K562 (cell line): ENCODE measurements around the gene SOBP. TPM values are rescaled to one million over a fixed set of nuclear protein-coding genes. Genes with fewer than 3 reads are reported as not detected.
A peak's percentile ranks its signal among the peaks of the same experiment; 100 is the strongest.

Source experiments
- ATAC-seq: fragments of 200-7000 bp; cut with Tn5 transposase; 3 replicates; pipeline ENCODE4 v1.9.1; 2020; ENCODE audit warnings: moderate library complexity
- BruUV-seq: library from RNA; stranded (reverse); fragments of 400-500 nt; replicated peaks from 2 replicates; lab custom pipeline; 2021; lab: Mats Ljungman, UMichigan
- CTCF ChIA-PET: fragments of 300-600 bp; formaldehyde crosslinking; extraction: SDS; loops from one replicate; lab custom pipeline; 2021; ENCODE audit warnings: low intra/inter-chr PET ratio; lab: Yijun Ruan, JAX
- POLR2A ChIA-PET: fragments of 300-600, 350-650 bp; sonication (Branson Sonifier 250); formaldehyde crosslinking; extraction: SDS; loops from one replicate; lab custom pipeline; 2021; ENCODE audit warnings: antibody characterized with exemption, inconsistent platforms; lab: Yijun Ruan, JAX
- DNase-seq, 4 experiments: peaks; one replicate each; pipeline versions ENCODE4 v3.0.0 to v3.0.0-alpha.2; 2011 to 2018; ENCODE audit warnings: low spot score in 3 of 4, mixed read lengths in 3 of 4; ENCODE audit errors: extremely low read depth in 1 of 4
- FAIRE-seq: peaks from 2 replicates; lab custom pipeline; 2011; peaks lifted over from hg19 to GRCh38; lab: Jason Lieb, UNC
- H2AFZ ChIP-seq: 2 replicates; pipeline ENCODE4 v1.6.0; 2011; ENCODE audit warnings: low read depth, low read length, control low read depth, inconsistent platforms
- H3K27ac ChIP-seq: fragments of 200-600 bp; 3 replicates; pipeline ENCODE4 v1.8.0; 2011; ENCODE audit warnings: low read depth, mild to moderate bottlenecking, control low read depth, inconsistent platforms, low read length, moderate library complexity, mixed read lengths; ENCODE audit errors: extremely low read depth
- H3K27me3 ChIP-seq, 2 experiments: fragments of 300-600 bp in 1 of 2; 2 replicates in 1 of 2; 3 replicates in 1 of 2; pipeline versions ENCODE4 v1.6.0 to v1.8.0; 2011; ENCODE audit warnings: inconsistent platforms in 2 of 2, low read length in 2 of 2, mild to moderate bottlenecking in 1 of 2, mixed read lengths in 1 of 2, moderate library complexity in 1 of 2; ENCODE audit not compliant: control insufficient read depth in 2 of 2, insufficient read depth in 2 of 2
- H3K36me3 ChIP-seq: fragments of 300-600 bp; 3 replicates; pipeline ENCODE4 v1.8.0; 2011; ENCODE audit warnings: mild to moderate bottlenecking, low read length, inconsistent platforms; ENCODE audit not compliant: control insufficient read depth, insufficient read depth
- H3K4me1 ChIP-seq, 2 experiments: fragments of 200-600 bp in 1 of 2; replicated peaks in 1 of 2; 2 replicates in 1 of 2; 3 replicates in 1 of 2; pipeline versions ENCODE4 v1.5.1 to v1.8.0; 2011; ENCODE audit warnings: inconsistent platforms in 2 of 2, low read length in 2 of 2, mild to moderate bottlenecking in 1 of 2, mixed read lengths in 1 of 2, moderate library complexity in 1 of 2; ENCODE audit not compliant: control insufficient read depth in 2 of 2, insufficient read depth in 2 of 2
- H3K4me2 ChIP-seq: 2 replicates; pipeline ENCODE4 v1.6.1; 2011; ENCODE audit warnings: low read length, control low read depth, inconsistent platforms, mixed read lengths; ENCODE audit not compliant: insufficient read depth
- H3K4me3 ChIP-seq: fragments of 200-600 bp; sonication (generic), shearing (Covaris generic); 2 replicates; pipeline ENCODE4 v1.5.1; 2016; ENCODE audit warnings: control low read depth, inconsistent platforms
- H3K79me2 ChIP-seq: fragments of 200-600 bp; 3 replicates; pipeline ENCODE4 v1.8.0; 2011; ENCODE audit warnings: low read length, inconsistent platforms; ENCODE audit not compliant: control insufficient read depth, insufficient read depth
- H3K9ac ChIP-seq, 2 experiments: 2 replicates each; pipeline versions ENCODE4 v1.6.0 to v1.6.1; 2011; ENCODE audit warnings: low read depth in 2 of 2, low read length in 2 of 2, control low read depth in 1 of 2, inconsistent platforms in 1 of 2, mild to moderate bottlenecking in 1 of 2, mixed read lengths in 1 of 2; ENCODE audit not compliant: insufficient read depth in 1 of 2
- H3K9me1 ChIP-seq: one replicate; pipeline ENCODE4 v1.6.0; 2011; ENCODE audit warnings: inconsistent platforms, mild to moderate bottlenecking, low read length, moderate library complexity; ENCODE audit not compliant: control insufficient read depth, insufficient read depth
- H3K9me3 ChIP-seq: replicated peaks from 2 replicates; pipeline ENCODE4 v1.5.1; 2011; ENCODE audit warnings: low read depth, low read length, inconsistent platforms; ENCODE audit not compliant: control insufficient read depth, insufficient read depth
- H4K20me1 ChIP-seq: replicated peaks from 2 replicates; pipeline ENCODE4 v1.6.1; 2011; ENCODE audit warnings: low read length, inconsistent platforms, mixed read lengths; ENCODE audit not compliant: control insufficient read depth, insufficient read depth
- ARNT ChIP-seq, 2 experiments: fragments of 450-650 bp; IDR thresholded peaks; 2 replicates each; pipeline ENCODE4 v1.6.1; 2016; ENCODE audit warnings: mild to moderate bottlenecking in 1 of 2
- CBX8 ChIP-seq: fragments of 200-600 bp; sonication (generic); IDR thresholded peaks from 2 replicates; pipeline ENCODE4 v1.6.1; 2012; ENCODE audit warnings: borderline replicate concordance, mixed run types, low read depth, mild to moderate bottlenecking, moderate library complexity, mixed read lengths, low read length, control low read depth, inconsistent platforms; ENCODE audit not compliant: poor library complexity, severe bottlenecking; ENCODE audit errors: extremely low read depth
- CTCF ChIP-seq, 3 experiments: IDR thresholded peaks in 2 of 3; conservative IDR thresholded peaks in 1 of 3; 2 replicates each; pipeline ENCODE4 v1.5.1; 2011 to 2012; ENCODE audit warnings: low read length in 3 of 3, mild to moderate bottlenecking in 3 of 3, control low read depth in 2 of 3, improper control_type of control experiment in 1 of 3, inconsistent platforms in 1 of 3, low read depth in 1 of 3, mixed read lengths in 1 of 3, moderate library complexity in 1 of 3; ENCODE audit not compliant: insufficient read depth in 2 of 3
- NFE2L1 ChIP-seq: fragments of 450-650 bp; IDR thresholded peaks from 2 replicates; pipeline ENCODE4 v1.6.1; 2016; ENCODE audit warnings: missing genetic modification characterization, low read depth, mild to moderate bottlenecking, missing compliant biosample characterization, moderate library complexity, borderline replicate concordance
- NRF1 ChIP-seq, 2 experiments: fragments of 450-650 bp; IDR thresholded peaks in 1 of 2; conservative IDR thresholded peaks in 1 of 2; 2 replicates each; pipeline ENCODE4 v1.6.1; 2014; ENCODE audit warnings: mild to moderate bottlenecking in 2 of 2
- RNF219 ChIP-seq: fragments of 250-450 bp; sonication (Bioruptor Pico); IDR thresholded peaks from 2 replicates; pipeline ENCODE4 v1.5.0; 2022; ENCODE audit warnings: mild to moderate bottlenecking
- SOX6 ChIP-seq: fragments of 450-650 bp; IDR thresholded peaks from 2 replicates; pipeline ENCODE4 v1.6.1; 2014; ENCODE audit warnings: mild to moderate bottlenecking
- ZNF668 ChIP-seq: fragments of 250-450 bp; sonication (Bioruptor Pico); IDR thresholded peaks from 2 replicates; pipeline ENCODE4 v1.8.0; 2022; ENCODE audit warnings: mild to moderate bottlenecking, inconsistent platforms
- WGBS: fragments of 100-300 bp; shearing (Covaris generic); methylation state at CpG from one replicate; pipeline ENCODE4 v1.1.6; 2016; ENCODE audit warnings: low coverage, mixed read lengths; ENCODE audit not compliant: insufficient coverage; ENCODE audit errors: missing lambda C conversion rate; 5-methylcytosine and 5-hydroxymethylcytosine counted together
- in situ Hi-C: fragments of 300-500 bp; cut with MboI; formaldehyde crosslinking; loops from 4 replicates; pipeline ENCODE4 v1.15.0; 2018; ENCODE audit warnings: inconsistent platforms, mixed read lengths
- intact Hi-C: fragments of 100-400 bp; cut with micrococcal nuclease; formaldehyde crosslinking; loops from 2 replicates; pipeline ENCODE4 v1.14.2; 2022
- polyA plus RNA-seq, 8 experiments: library from polyadenylated mRNA; depleted of rRNA in 4 of 8; stranded (reverse) in 5 of 8; unstranded in 3 of 8; fragments of >200 nt; fragmentation: Nextera tagmentation in 2 of 8; fragmentation: Illumina TruSeq in 1 of 8; extraction: Ambion mirVana in 2 of 8; extraction: Trizol in 1 of 8; gene quantifications; 2 replicates each; pipeline versions ENCODE4 v1.2.1 to v1.2.3, GENCODE V29; 2011 to 2014; ENCODE audit warnings: inconsistent platforms in 1 of 8, missing spikeins in 1 of 8
- total RNA-seq, 7 experiments: library from RNA; depleted of rRNA in 6 of 7; stranded (reverse); fragments of >200 nt in 6 of 7; fragmentation: Illumina TruSeq in 2 of 7; extraction: Trizol in 2 of 7; gene quantifications; 2 replicates each; pipeline versions ENCODE4 v1.2.1 to v1.2.3, GENCODE V29; 2011 to 2021; ENCODE audit warnings: low replicate concordance in 1 of 7
- TF ChIP-seq, protein P1 (sequence below): sonication (generic); formaldehyde crosslinking; IDR thresholded peaks from 2 replicates; pipeline ENCODE4 v1.9.0; 2022; ENCODE audit warnings: mild to moderate bottlenecking, missing genetic modification reagents

The SOBP gene
- total and polyA plus RNA-seq, 9 of the 15 experiments (the other 6 are each of a cell fraction or from before 2014, with no cell fraction given): 0.16 TPM; not detected in 8

GRCh38 chr6:107654764-107655163 is 164.8 kb downstream of the SOBP start:
- Histone ChIP-seq H3K36me3 (no peaks in the 10 kb centered on the region), H3K4me3 (no peak overlapping the region), H3K4me1 (peaks cover 0 to 6% of the 10 kb centered on the region in 2 experiments; a peak in 2 of 5 replicates), H3K9me3 (no peaks in the 10 kb centered on the region; the same call in 1 of the 2 replicates), H3K27ac (no peak overlapping the region), H3K9ac (no peak overlapping the region; a peak in 1 of 4 replicates), H3K9me1 (no peaks in the 10 kb centered on the region), H4K20me1 (no peaks in the 10 kb centered on the region; the same call in 1 of the 2 replicates), H3K27me3 (peaks cover 26 to 27% of the 10 kb centered on the region in 2 experiments), H2AFZ (no peak overlapping the region), H3K79me2 (no peaks in the 10 kb centered on the region), H3K4me2 (no peak overlapping the region)
- POLR2A ChIA-PET: interaction anchor here (0.6 kb wide), 1 partner anchor 597 kb away, joined by 5 read pairs; no protein-coding TSS in a partner anchor
- in situ Hi-C loops (no loop called here), intact Hi-C loops (loop anchor here (10.0 kb wide), 1 partner anchor 470 kb away; no protein-coding TSS in a partner anchor)
- no peak for FAIRE-seq
- 0% methylated on average over 4 of the region's 4 CpGs for whole genome bisulfite sequencing
- BruUV-seq: no TSS peak
- no peak for ATAC-seq
- no peak for TF ChIP-seq CBX8
- no peak for TF ChIP-seq NFE2L1 (tag)
- no peak for TF ChIP-seq ZNF668 (CRISPR knock-in tag)
- no peak for TF ChIP-seq ARNT (IDR thresholded peaks at IDR 0.05)
- CTCF ChIA-PET: no interaction called here
- DNase-seq: no peak

DNA sequence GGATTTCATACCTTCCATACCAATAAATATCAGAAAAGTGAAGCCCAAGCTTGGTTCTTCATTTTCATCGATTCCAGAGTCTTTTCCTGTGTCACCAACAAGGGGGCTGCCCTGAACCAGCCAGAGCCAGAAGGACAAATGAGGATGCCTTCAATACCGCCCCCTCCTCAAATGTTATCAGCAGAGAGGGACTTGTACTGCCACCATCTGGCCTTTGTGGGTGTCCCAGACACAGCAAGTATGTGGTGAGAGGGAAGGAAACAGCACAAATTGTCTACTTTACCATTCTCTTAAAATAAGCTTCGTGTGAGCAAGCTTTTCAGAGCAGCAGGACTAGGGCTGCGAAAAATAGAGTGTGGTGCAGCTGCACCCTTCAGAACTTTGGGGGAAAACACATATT is 165.3 kb downstream of the SOBP start:
- in situ Hi-C loops: no loop called here
- H4K20me1 ChIP-seq: no peaks in the 10 kb centered on the region; the same call in 1 of the 2 replicates
- peaks cover 0 to 6% of the 10 kb centered on the region in 2 experiments; a peak in 2 of 5 replicates for H3K4me1 ChIP-seq
- H3K9ac ChIP-seq: no peak overlapping the region
- intact Hi-C loops: loop anchor here (10.0 kb wide), 1 partner anchor 470 kb away; no protein-coding TSS in a partner anchor
- POLR2A ChIA-PET: interaction anchor here (0.6 to 1.2 kb wide), 2 partner anchors 26 to 597 kb away, joined by 5 to 6 read pairs; no protein-coding TSS in a partner anchor
- peaks cover 27 to 30% of the 10 kb centered on the region in 2 experiments for H3K27me3 ChIP-seq
- CTCF ChIA-PET: no interaction called here
- no TSS peak for BruUV-seq
- 3% methylated on average over 4 of the region's 4 CpGs for WGBS
- H3K9me1 ChIP-seq: no peaks in the 10 kb centered on the region
- no peak overlapping the region for H3K27ac ChIP-seq
- no peak overlapping the region for H2AFZ ChIP-seq
- FAIRE-seq (no peak), DNase-seq (peak in 1 of 4 experiments; percentile 8), ATAC-seq (peak; percentile 64)
- no peak overlapping the region for H3K4me2 ChIP-seq
- H3K79me2 ChIP-seq: no peaks in the 10 kb centered on the region
- no peaks in the 10 kb centered on the region; the same call in 1 of the 2 replicates for H3K9me3 ChIP-seq
- H3K4me3 ChIP-seq: no peak overlapping the region
- H3K36me3 ChIP-seq: no peaks in the 10 kb centered on the region
- TF ChIP-seq NRF1 (conservative IDR thresholded peaks at IDR 0.05 in 1 of 2, IDR thresholded peaks at IDR 0.05 in 1 of 2) (no peak), RNF219 (CRISPR knock-in tag) (no peak), CTCF (IDR thresholded peaks at IDR 0.05 in 2 of 3, conservative IDR thresholded peaks at IDR 0.05 in 1 of 3; ENCODE audit: insufficient read depth in 2 of 3, low read depth in 1 of 3, low read length in 3 of 3) (peak in 2 of 3 experiments; percentile 38 to 48; a peak in 4 of 6 replicates), SOX6 (no peak)
- TF ChIP-seq, protein P1, sequence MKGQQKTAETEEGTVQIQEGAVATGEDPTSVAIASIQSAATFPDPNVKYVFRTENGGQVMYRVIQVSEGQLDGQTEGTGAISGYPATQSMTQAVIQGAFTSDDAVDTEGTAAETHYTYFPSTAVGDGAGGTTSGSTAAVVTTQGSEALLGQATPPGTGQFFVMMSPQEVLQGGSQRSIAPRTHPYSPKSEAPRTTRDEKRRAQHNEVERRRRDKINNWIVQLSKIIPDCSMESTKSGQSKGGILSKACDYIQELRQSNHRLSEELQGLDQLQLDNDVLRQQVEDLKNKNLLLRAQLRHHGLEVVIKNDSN (CRISPR knock-in tag): no peak
